GM19372 (cell line): ENCODE measurements around the gene XKR7.
"Not testable (repeated sequence)": the region's sequence is repeated elsewhere in the genome, so short reads cannot be mapped to it uniquely, and the experiment has no call there.

Experiments used
- ATAC-seq: cut with Tn5 transposase; IDR thresholded peaks from one replicate; pipeline ENCODE4 v1.9.1; 2021; ENCODE audit warnings: mild to moderate bottlenecking, low read depth, moderate library complexity; ENCODE audit not compliant: unreplicated experiment

The XKR7 gene

GRCh38 chr20:32009564-32009963, 41.6 kb downstream of the XKR7 start:
- ATAC-seq = no peak

- ATAC-seq = no peak
Observed at GRCh38 chr20:32010101-32010500, 42.1 kb downstream of the XKR7 start, which contains the start of gene CCM2L. TSS of gene CCM2L (plus strand) at chr20:32010438. CDS start at chr20:32010455, 17 bp downstream.

- ATAC-seq = no peak
Observed at GRCh38 chr20:32010666-32011065, 42.7 kb downstream of the XKR7 start.

- no peak for ATAC-seq
Observed at GRCh38 chr20:32012159-32012688, 44.3 kb downstream of the XKR7 start.

- no peak for ATAC-seq
Observed at GRCh38 chr20:32013326-32013725, 45.4 kb downstream of the XKR7 start.

- no peak for ATAC-seq
Observed at GRCh38 chr20:32017711-32018251, 49.8 kb downstream of the XKR7 start.

GRCh38 chr20:32018269-32019155, 50.6 kb downstream of the XKR7 start:
- ATAC-seq = no peak

- ATAC-seq = no peak
Observed at GRCh38 chr20:32019156-32019510, 51.2 kb downstream of the XKR7 start.

GRCh38 chr20:32019563-32020463, 51.9 kb downstream of the XKR7 start:
- ATAC-seq = no peak

- no peak for ATAC-seq
Observed at GRCh38 chr20:32021091-32021490, 53.1 kb downstream of the XKR7 start.

- no peak for ATAC-seq
Observed at GRCh38 chr20:32024683-32025295, 56.8 kb downstream of the XKR7 start.

- ATAC-seq = no peak
Observed at GRCh38 chr20:32027643-32028042, 59.7 kb downstream of the XKR7 start.

- ATAC-seq = no peak
Observed at GRCh38 chr20:32028647-32029372, 60.9 kb downstream of the XKR7 start.

GRCh38 chr20:32029561-32029960, 61.6 kb downstream of the XKR7 start:
- ATAC-seq = no peak

- no peak for ATAC-seq
Observed at GRCh38 chr20:32031007-32031958, 63.3 kb downstream of the XKR7 start.

GRCh38 chr20:32033316-32033715, 65.4 kb downstream of the XKR7 start:
- ATAC-seq = no peak

- not testable (repeated sequence) for ATAC-seq
Observed at GRCh38 chr20:32033721-32034120, 65.8 kb downstream of the XKR7 start.

GRCh38 chr20:32034581-32035425, 66.9 kb downstream of the XKR7 start:
- ATAC-seq = no peak
